Left lung (tissue), 10 donors: ENCODE measurements around the gene KRTAP4-7. TPM values are rescaled to one million over a fixed set of nuclear protein-coding genes. Genes with fewer than 3 reads are reported as not detected.
"Not testable (repeated sequence)": the region's sequence is repeated elsewhere in the genome, so short reads cannot be mapped to it uniquely, and the experiment has no call there.

Source experiments
- ATAC-seq: fragments of 200-7000 bp; cut with Tn5 transposase; one replicate; pipeline ENCODE4 v1.9.1; 2020; ENCODE audit warnings: moderate library complexity
- DNase-seq, 4 donors: peaks; one replicate each; pipeline ENCODE4 v3.0.0-alpha.2; 2013 to 2020
- H3K27ac ChIP-seq, 2 donors: fragments of 200-600 bp; sonication (generic) in 1 of 2; one replicate each; pipeline versions ENCODE4 v1.5.0 to v1.8.0; 2020 to 2021
- H3K27me3 ChIP-seq, 2 donors: fragments of 200-600 bp; sonication (generic) in 1 of 2; one replicate each; pipeline versions ENCODE4 v1.5.0 to v1.8.0; 2020 to 2021
- H3K36me3 ChIP-seq, 2 donors: fragments of 200-600 bp; sonication (generic) in 1 of 2; one replicate each; pipeline versions ENCODE4 v1.5.0 to v1.8.0; 2020 to 2021
- H3K4me1 ChIP-seq, 2 donors: fragments of 200-600 bp; one replicate each; pipeline ENCODE4 v1.8.0; 2021
- H3K4me3 ChIP-seq, 2 donors: fragments of 200-600 bp; sonication (generic) in 1 of 2; one replicate each; pipeline versions ENCODE4 v1.5.0 to v1.8.0; 2020 to 2021; ENCODE audit warnings: mild to moderate bottlenecking in 1 of 2
- H3K9me3 ChIP-seq, 2 donors: fragments of 200-600 bp; sonication (generic) in 1 of 2; one replicate each; pipeline versions ENCODE4 v1.5.0 to v1.8.0; 2020 to 2021
- CTCF ChIP-seq, 2 donors: fragments of 200-600 bp; sonication (generic) in 1 of 2; IDR thresholded peaks; one replicate each; pipeline versions ENCODE4 v1.5.0 to v1.8.0; 2021; ENCODE audit warnings: antibody characterized with exemption in 2 of 2
- intact Hi-C, 2 donors: fragments of 100-400 bp; cut with DNase I; formaldehyde crosslinking; loops; one replicate each; pipeline versions ENCODE4 v1.11.2 to v1.14.2; 2022
- polyA plus RNA-seq, 6 donors: library from polyadenylated mRNA; unstranded; fragments of 120-200 nt; gene quantifications; one replicate each; pipeline ENCODE4 v1.2.1, GENCODE V29; 2013; ENCODE audit not compliant: insufficient read length in 6 of 6
- total RNA-seq, 2 donors: library from RNA; stranded (reverse); fragmentation: NEBNext Ultra II Directional; extraction: Animal tissue kit (Norgen Biotek cat#: 25700); gene quantifications; one replicate each; pipeline ENCODE4 v1.2.1, GENCODE V29; 2021
- donor health status: DM: no; HTN: yes; CAD: no.
- donor health status: DM: no; HTN: no; CAD: no.

KRTAP4-7 gene
- total and polyA plus RNA-seq, 8 donors: not detected

GRCh38 chr17:41063449-41063848 is 20.5 kb upstream of the KRTAP4-7 start:
- no peak for DNase-seq
- Histone ChIP-seq H3K27me3 (peaks cover 0 to 20% of the 10 kb centered on the region in 2 donors), H3K27ac (no peak overlapping the region), H3K4me1 (no peaks in the 10 kb centered on the region), H3K9me3 (no peaks in the 10 kb centered on the region), H3K36me3 (no peaks in the 10 kb centered on the region), H3K4me3 (no peak overlapping the region)
- no peak for TF ChIP-seq CTCF (IDR thresholded peaks at IDR 0.05)
- intact Hi-C loops: no loop called here
- no peak for ATAC-seq

- intact Hi-C loops: no loop called here
- DNase-seq (no peak), ATAC-seq (no peak)
- Histone ChIP-seq H3K9me3 (no peaks in the 10 kb centered on the region), H3K36me3 (no peaks in the 10 kb centered on the region), H3K4me3 (no peak overlapping the region), H3K27ac (no peak overlapping the region), H3K4me1 (no peaks in the 10 kb centered on the region), H3K27me3 (peaks cover 0 to 11% of the 10 kb centered on the region in 2 donors)
- TF ChIP-seq CTCF (IDR thresholded peaks at IDR 0.05): no peak
Observed at GRCh38 chr17:41064301-41064700, 19.6 kb upstream of the KRTAP4-7 start.

GRCh38 chr17:41065016-41065689 is 18.8 kb upstream of the KRTAP4-7 start:
- intact Hi-C loops, H3K27ac ChIP-seq, H3K4me3 ChIP-seq, H3K9me3 ChIP-seq, H3K27me3 ChIP-seq, DNase-seq, H3K4me1 ChIP-seq, ATAC-seq, H3K36me3 ChIP-seq: not testable (repeated sequence)

DNA sequence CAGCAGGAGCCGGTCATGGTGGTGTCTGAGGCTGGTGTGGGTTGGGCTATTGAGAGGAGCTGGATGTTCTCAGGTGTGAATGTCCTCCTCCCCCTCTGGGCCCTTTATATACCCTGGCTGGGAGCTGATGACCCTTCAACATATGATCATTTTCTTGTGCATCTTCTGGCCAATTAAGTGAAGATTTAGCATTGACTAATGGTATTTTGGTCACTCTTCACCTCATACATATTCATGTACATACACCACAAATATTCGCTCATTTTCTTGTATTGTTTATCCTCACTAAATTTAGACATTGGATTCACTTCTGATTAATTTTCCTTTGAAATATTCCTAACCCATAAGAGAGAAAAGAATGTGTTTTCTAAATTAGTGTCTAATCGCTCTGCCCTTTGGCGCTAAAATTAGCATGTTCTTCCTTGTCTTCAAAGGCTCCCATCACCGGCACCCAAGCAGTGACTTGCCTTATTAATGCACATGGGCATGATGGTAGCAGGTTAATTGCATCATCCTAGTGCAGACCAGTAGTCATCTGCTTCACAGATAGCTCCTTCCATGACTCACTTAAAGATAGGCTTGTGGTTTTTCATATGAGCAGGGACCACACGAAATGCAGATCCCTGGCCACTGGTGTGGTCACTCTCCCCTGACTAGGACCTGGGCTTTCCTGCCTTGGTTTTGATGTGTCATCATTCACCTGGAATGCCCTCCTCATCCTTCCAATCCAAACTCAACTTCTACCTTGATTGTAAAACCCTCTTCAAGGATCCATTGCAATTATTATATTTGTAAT is 17.9 kb upstream of the KRTAP4-7 start, which contains the start of gene KRTAP2-4:
Gene KRTAP2-4, minus strand, starts transcription at position 51 of the 796 bp plus-strand sequence. Its CDS starts 34 bp downstream, at position 17.
- TF ChIP-seq CTCF (IDR thresholded peaks at IDR 0.05): no peak
- no peak within 1 kb of the TSS for H3K4me3 ChIP-seq
- H3K27me3 ChIP-seq: no peaks in the 10 kb centered on the region

DNA sequence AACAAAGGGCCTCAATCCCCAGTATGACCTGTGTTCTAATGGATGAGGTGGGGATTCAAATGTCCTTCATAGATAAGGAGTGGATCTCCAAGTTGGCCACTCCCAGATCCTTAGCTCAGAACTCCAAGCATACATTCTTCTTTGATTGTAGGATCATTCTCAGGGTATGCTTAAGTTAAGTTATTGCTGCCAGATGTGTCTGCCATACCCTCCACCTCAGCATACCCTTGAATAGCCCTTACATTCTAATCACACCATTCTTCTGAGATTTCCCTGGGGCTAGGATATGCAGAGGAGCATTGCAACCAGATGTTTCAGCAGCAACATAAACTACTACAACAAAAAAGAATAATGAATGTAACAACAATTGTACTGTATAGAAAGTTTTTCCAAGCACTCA is 16.7 kb upstream of the KRTAP4-7 start:
- Histone ChIP-seq H3K9me3 (no peaks in the 10 kb centered on the region), H3K27me3 (no peaks in the 10 kb centered on the region), H3K36me3 (no peaks in the 10 kb centered on the region), H3K4me3 (no peak overlapping the region), H3K27ac (no peak overlapping the region), H3K4me1 (no peaks in the 10 kb centered on the region)
- TF ChIP-seq CTCF (IDR thresholded peaks at IDR 0.05): no peak
- ATAC-seq (no peak), DNase-seq (no peak)
- intact Hi-C loops: no loop called here

More for the DNA sequence above, 17.9 kb upstream of the KRTAP4-7 start, which contains the start of gene KRTAP2-4:
- no peak within 1 kb of the TSS for H3K27ac ChIP-seq
- DNase-seq (no peak), ATAC-seq (no peak)
- intact Hi-C loops: no loop called here
- H3K9me3 ChIP-seq: no peaks in the 10 kb centered on the region
- H3K36me3 ChIP-seq: no peaks in the 10 kb centered on the region
- H3K4me1 ChIP-seq: no peaks in the 10 kb centered on the region
